IMR-90 (cell line): Measurements from ENCODE around the gene AAK1. TPM values are rescaled to one million over a fixed set of nuclear protein-coding genes. Genes with fewer than 3 reads are reported as not detected.
"Not testable (repeated sequence)": the region's sequence is repeated elsewhere in the genome, so short reads cannot be mapped to it uniquely, and the experiment has no call there.

ENCODE experiments used
- ATAC-seq: fragments of 200-7000 bp; cut with Tn5 transposase; 2 replicates; pipeline ENCODE4 v1.9.1; 2020; ENCODE audit warnings: low read depth, mild to moderate bottlenecking, moderate library complexity
- BruUV-seq: library from RNA; stranded (reverse); fragments of 400-500 nt; replicated peaks from 2 replicates; lab custom pipeline; 2021; lab: Mats Ljungman, UMichigan
- CTCF ChIA-PET: fragments of 300-600 bp; formaldehyde crosslinking; extraction: SDS; loops from one replicate; lab custom pipeline; 2021; ENCODE audit warnings: antibody characterized with exemption; lab: Yijun Ruan, JAX
- POLR2A ChIA-PET: fragments of 300-600 bp; sonication (Branson Sonifier 250); formaldehyde crosslinking; loops from one replicate; lab custom pipeline; 2022; ENCODE audit warnings: antibody characterized with exemption; ENCODE audit not compliant: unreplicated experiment; lab: Charles Lee
- DNase-seq: peaks from one replicate; pipeline ENCODE4 v3.0.0; 2013
- H2AFZ ChIP-seq: replicated peaks from 2 replicates; pipeline ENCODE3; 2013; ENCODE audit warnings: low read length, mild to moderate bottlenecking; ENCODE audit not compliant: poor library complexity
- H2AK5ac ChIP-seq: 2 replicates; pipeline ENCODE4 v1.6.1; 2013; ENCODE audit warnings: low read depth, low read length, inconsistent platforms
- H2AK9ac ChIP-seq: replicated peaks from 2 replicates; pipeline ENCODE3; 2013; ENCODE audit warnings: mild to moderate bottlenecking, low read depth, low read length, moderate library complexity; ENCODE audit not compliant: poor library complexity
- H2BK120ac ChIP-seq: 2 replicates; pipeline ENCODE4 v1.6.1; 2013; ENCODE audit warnings: low read depth, low read length, inconsistent platforms
- H2BK15ac ChIP-seq: 3 replicates; pipeline ENCODE4 v1.6.1; 2013; ENCODE audit warnings: low read depth, low read length, inconsistent platforms
- H2BK20ac ChIP-seq: 2 replicates; pipeline ENCODE4 v1.6.1; 2013; ENCODE audit warnings: low read depth, mild to moderate bottlenecking, inconsistent platforms, low read length, moderate library complexity
- H2BK5ac ChIP-seq: 2 replicates; pipeline ENCODE4 v1.6.1; 2013; ENCODE audit warnings: mild to moderate bottlenecking, low read depth, low read length, inconsistent platforms; ENCODE audit not compliant: poor library complexity, severe bottlenecking
- H3K14ac ChIP-seq: replicated peaks from 2 replicates; pipeline ENCODE4 v1.6.1; 2013; ENCODE audit warnings: low read depth, low read length, inconsistent platforms
- H3K18ac ChIP-seq: 2 replicates; pipeline ENCODE4 v1.6.1; 2013; ENCODE audit warnings: low read depth, low read length, control low read depth
- H3K23ac ChIP-seq: 2 replicates; pipeline ENCODE4 v1.6.1; 2013; ENCODE audit warnings: low read depth, low read length, inconsistent platforms
- H3K27ac ChIP-seq: 2 replicates; pipeline ENCODE4 v1.5.1; 2013; ENCODE audit warnings: mild to moderate bottlenecking, control low read depth, low read length; ENCODE audit not compliant: insufficient read depth
- H3K27me3 ChIP-seq: 2 replicates; pipeline ENCODE4 v1.6.1; 2013; ENCODE audit warnings: low read length; ENCODE audit not compliant: control insufficient read depth, insufficient read depth
- H3K36me3 ChIP-seq: 2 replicates; pipeline ENCODE4 v1.6.1; 2013; ENCODE audit warnings: low read length, mixed read lengths; ENCODE audit not compliant: control insufficient read depth, insufficient read depth
- H3K4ac ChIP-seq: 2 replicates; pipeline ENCODE4 v1.6.1; 2013; ENCODE audit warnings: low read depth, low read length, inconsistent platforms
- H3K4me1 ChIP-seq: 2 replicates; pipeline ENCODE4 v1.6.1; 2013; ENCODE audit warnings: low read length, mixed read lengths; ENCODE audit not compliant: control insufficient read depth, insufficient read depth
- H3K4me2 ChIP-seq: 2 replicates; pipeline ENCODE4 v1.6.1; 2013; ENCODE audit warnings: low read depth, mild to moderate bottlenecking, control low read depth, low read length, moderate library complexity
- H3K4me3 ChIP-seq: 2 replicates; pipeline ENCODE4 v1.5.1; 2013; ENCODE audit warnings: low read depth, mild to moderate bottlenecking, control low read depth, low read length, moderate library complexity; ENCODE audit not compliant: insufficient read depth
- H3K56ac ChIP-seq: 2 replicates; pipeline ENCODE4 v1.6.1; 2013; ENCODE audit warnings: low read length, inconsistent platforms; ENCODE audit not compliant: insufficient read depth; ENCODE audit errors: extremely low read depth
- H3K79me1 ChIP-seq, 2 experiments: 2 replicates each; pipeline ENCODE4 v1.6.1; 2013; ENCODE audit warnings: low read length in 2 of 2, inconsistent platforms in 1 of 2, low read depth in 1 of 2
- H3K9ac ChIP-seq: 2 replicates; pipeline ENCODE4 v1.6.1; 2013; ENCODE audit warnings: low read depth, low read length, control low read depth
- H3K9me1 ChIP-seq: 2 replicates; pipeline ENCODE4 v1.6.1; 2013; ENCODE audit warnings: low read length, inconsistent platforms; ENCODE audit not compliant: insufficient read depth
- H3K9me3 ChIP-seq: 2 replicates; pipeline ENCODE4 v1.6.1; 2013; ENCODE audit warnings: low read length; ENCODE audit not compliant: control insufficient read depth, insufficient read depth
- H4K20me1 ChIP-seq: 2 replicates; pipeline ENCODE4 v1.6.1; 2013; ENCODE audit warnings: low read length, inconsistent platforms; ENCODE audit not compliant: insufficient read depth
- H4K5ac ChIP-seq: 2 replicates; pipeline ENCODE4 v1.6.1; 2013; ENCODE audit warnings: mild to moderate bottlenecking, low read depth, low read length, control low read depth
- H4K8ac ChIP-seq, 2 experiments: 2 replicates each; pipeline ENCODE4 v1.6.1; 2013; ENCODE audit warnings: low read depth in 2 of 2, low read length in 2 of 2, control low read depth in 1 of 2, inconsistent platforms in 1 of 2
- H4K91ac ChIP-seq: 2 replicates; pipeline ENCODE4 v1.6.1; 2013; ENCODE audit warnings: low read depth, low read length, inconsistent platforms; ENCODE audit not compliant: insufficient read depth
- WGBS, 2 experiments: methylation state at CpG; one replicate each; pipeline versions ENCODE4 v1.1.5 to v1.1.7; 2013; ENCODE audit warnings: missing lambda C conversion rate in 2 of 2; ENCODE audit not compliant: insufficient read length in 1 of 2; ENCODE audit errors: extremely low coverage in 2 of 2; 5-methylcytosine and 5-hydroxymethylcytosine counted together
- dilution Hi-C: fragments of 300-500 bp; cut with HindIII; formaldehyde crosslinking; loops from one replicate; pipeline ENCODE4 v1.14.3; 2018; ENCODE audit warnings: low sequenced_read_pairs; ENCODE audit not compliant: unreplicated experiment
- in situ Hi-C: fragments of 300-500 bp; cut with MboI; formaldehyde crosslinking; loops from 3 replicates; pipeline ENCODE4 v1.14.3; 2019; ENCODE audit warnings: low sequenced_read_pairs, inconsistent platforms, mixed read lengths
- intact Hi-C: fragments of 100-400 bp; cut with micrococcal nuclease; formaldehyde crosslinking; loops from 2 replicates; pipeline ENCODE4 v1.10.0; 2022
- polyA plus RNA-seq, 3 experiments: library from polyadenylated mRNA; depleted of rRNA; stranded (reverse); fragments of >200 nt; gene quantifications; 2 replicates each; pipeline ENCODE4 v1.2.3, GENCODE V29; 2012; ENCODE audit warnings: low replicate concordance in 1 of 3
- total RNA-seq: library from RNA; depleted of rRNA; stranded (reverse); fragments of >200 nt; gene quantifications from 2 replicates; pipeline ENCODE4 v1.2.3, GENCODE V29; 2012

AAK1 gene
- total and polyA plus RNA-seq, 2 of the 4 experiments (the other 2 are of a cell fraction) = 21.9 to 26.5 TPM

- H3K36me3 ChIP-seq, H2BK120ac ChIP-seq, H3K4me2 ChIP-seq, H2BK15ac ChIP-seq, POLR2A ChIA-PET, H3K79me1 ChIP-seq, H2BK5ac ChIP-seq, ATAC-seq, H2AFZ ChIP-seq, H3K9me1 ChIP-seq, intact Hi-C loops, H3K4ac ChIP-seq, H4K8ac ChIP-seq, H3K4me1 ChIP-seq, H2AK5ac ChIP-seq, H4K5ac ChIP-seq, H3K9ac ChIP-seq, BruUV-seq, H3K14ac ChIP-seq, dilution Hi-C loops, H3K56ac ChIP-seq, H3K27me3 ChIP-seq, H3K18ac ChIP-seq, H3K9me3 ChIP-seq, H4K91ac ChIP-seq, H2BK20ac ChIP-seq, H4K20me1 ChIP-seq, H3K27ac ChIP-seq, in situ Hi-C loops, H3K23ac ChIP-seq, H3K4me3 ChIP-seq, H2AK9ac ChIP-seq, DNase-seq: not testable (repeated sequence)
- CTCF ChIA-PET = interaction anchor here (0.6 kb wide), 1 partner anchor 57 kb away, joined by 4 read pairs; no protein-coding TSS in a partner anchor
- no CpG with 5 or more reads among the region's 2 CpGs for WGBS, 2 experiments
These were observed 19.0 kb upstream of the AAK1 start for GRCh38 chr2:69662547-69662946.
